Measurements from ENCODE around the gene GPR141. TPM values are rescaled to one million over a fixed set of nuclear protein-coding genes. Genes with fewer than 3 reads are reported as not detected.

GPR141 gene
- total RNA-seq, 1 donor from 2014 or later: 3.5 TPM

GRCh38 chr7:37759526-37759925 is 76.0 kb downstream of the GPR141 start:
- ATAC-seq (no peak), DNase-seq (no peak)
- Histone ChIP-seq H3K4me3 (no peak overlapping the region), H3K27me3 (ENCODE audit: low read depth) (no peaks in the 10 kb centered on the region), H3K4me1 (no peaks in the 10 kb centered on the region), H3K27ac (no peak overlapping the region), H3K36me3 (no peaks in the 10 kb centered on the region), H3K9me3 (no peaks in the 10 kb centered on the region)
- TF ChIP-seq CTCF (IDR thresholded peaks at IDR 0.05): no peak
- intact Hi-C loops (cut with DNase I): no loop called here

- TF ChIP-seq CTCF (IDR thresholded peaks at IDR 0.05): no peak
- Histone ChIP-seq H3K4me1 (no peaks in the 10 kb centered on the region), H3K9me3 (no peaks in the 10 kb centered on the region), H3K27ac (peak overlapping the region; percentile 46), H3K4me3 (no peak overlapping the region), H3K36me3 (no peaks in the 10 kb centered on the region), H3K27me3 (ENCODE audit: low read depth) (no peaks in the 10 kb centered on the region)
- DNase-seq (no peak), ATAC-seq (no peak)
- intact Hi-C loops (cut with DNase I): no loop called here
These were observed 81.9 kb downstream of the GPR141 start for GRCh38 chr7:37765421-37765829.

GRCh38 chr7:37765872-37766525 is 82.4 kb downstream of the GPR141 start:
- intact Hi-C loops (cut with DNase I): no loop called here
- ATAC-seq (peak; percentile 64 to 78), DNase-seq (peak; percentile 53)
- Histone ChIP-seq H3K4me3 (no peak overlapping the region), H3K27ac (peak overlapping the region; percentile 46), H3K27me3 (ENCODE audit: low read depth) (no peaks in the 10 kb centered on the region), H3K4me1 (no peaks in the 10 kb centered on the region), H3K36me3 (no peaks in the 10 kb centered on the region), H3K9me3 (no peaks in the 10 kb centered on the region)
- TF ChIP-seq CTCF (IDR thresholded peaks at IDR 0.05): no peak

- no peaks in the 10 kb centered on the region for H3K4me1 ChIP-seq
- no peak for DNase-seq
These were observed 85.0 kb downstream of the GPR141 start for GRCh38 chr7:37768611-37769010.

GRCh38 chr7:37769291-37769690 is 85.7 kb downstream of the GPR141 start:
- no peaks in the 10 kb centered on the region for H3K36me3 ChIP-seq

More at GRCh38 chr7:37768611-37769010, 85.0 kb downstream of the GPR141 start:
- no peak overlapping the region for H3K4me3 ChIP-seq
- H3K27ac ChIP-seq: no peak overlapping the region
- intact Hi-C loops (cut with DNase I): no loop called here
- no peak for TF ChIP-seq CTCF (IDR thresholded peaks at IDR 0.05)
- ATAC-seq: no peak
- H3K9me3 ChIP-seq: no peaks in the 10 kb centered on the region
- H3K27me3 ChIP-seq (ENCODE audit: low read depth): no peaks in the 10 kb centered on the region
- no peaks in the 10 kb centered on the region for H3K36me3 ChIP-seq

More at GRCh38 chr7:37769291-37769690, 85.7 kb downstream of the GPR141 start:
- Histone ChIP-seq H3K27ac (no peak overlapping the region), H3K4me3 (no peak overlapping the region), H3K27me3 (ENCODE audit: low read depth) (no peaks in the 10 kb centered on the region), H3K4me1 (no peaks in the 10 kb centered on the region), H3K9me3 (no peaks in the 10 kb centered on the region)
- TF ChIP-seq CTCF (IDR thresholded peaks at IDR 0.05): no peak
- DNase-seq: no peak
- ATAC-seq: no peak
- intact Hi-C loops (cut with DNase I): no loop called here

Data from lower lobe of right lung (tissue), 2 donors.